Mucosa of rectum (tissue), 2 donors: ENCODE measurements around the gene HDAC9.

Experiments used
- H3K27ac ChIP-seq, 2 donors: one replicate each; pipeline ENCODE4 v1.7.0; 2013; ENCODE audit warnings: inconsistent platforms in 2 of 2, low read depth in 2 of 2, low read length in 2 of 2
- H3K27me3 ChIP-seq, 2 donors: one replicate each; pipeline ENCODE4 v1.7.0; 2013; ENCODE audit warnings: low read length in 2 of 2; ENCODE audit not compliant: control insufficient read depth in 2 of 2, insufficient read depth in 2 of 2
- H3K36me3 ChIP-seq, 2 donors: one replicate each; pipeline ENCODE4 v1.7.0; 2013; ENCODE audit warnings: low read length in 2 of 2; ENCODE audit not compliant: control insufficient read depth in 2 of 2, insufficient read depth in 2 of 2
- H3K4me1 ChIP-seq, 2 donors: one replicate each; pipeline ENCODE4 v1.7.0; 2013; ENCODE audit warnings: low read length in 2 of 2, mild to moderate bottlenecking in 1 of 2; ENCODE audit not compliant: control insufficient read depth in 2 of 2, insufficient read depth in 2 of 2
- H3K4me3 ChIP-seq, 2 donors: one replicate each; pipeline ENCODE4 v1.7.0; 2013; ENCODE audit warnings: low read length in 2 of 2
- H3K9ac ChIP-seq, 2 donors: one replicate each; pipeline ENCODE4 v1.7.0; 2013; ENCODE audit warnings: low read length in 2 of 2, low read depth in 1 of 2, mild to moderate bottlenecking in 1 of 2
- H3K9me3 ChIP-seq, 2 donors: one replicate each; pipeline ENCODE4 v1.7.0; 2013; ENCODE audit warnings: low read length in 2 of 2; ENCODE audit not compliant: control insufficient read depth in 2 of 2
- donor health status: healthy.
- donor health status: Normal muscosa, but diverticular disease.

HDAC9 gene

GRCh38 chr7:18894155-18894554, 398.6 kb downstream of the HDAC9 start:
- Histone ChIP-seq H3K9me3 (no peaks in the 10 kb centered on the region), H3K4me1 (no peaks in the 10 kb centered on the region), H3K27me3 (no peaks in the 10 kb centered on the region), H3K27ac (no peak overlapping the region), H3K36me3 (no peaks in the 10 kb centered on the region), H3K4me3 (no peak overlapping the region), H3K9ac (no peak overlapping the region)

GRCh38 chr7:18895456-18895855, 399.9 kb downstream of the HDAC9 start:
- Histone ChIP-seq H3K4me3 (no peak overlapping the region), H3K27ac (no peak overlapping the region), H3K9ac (no peak overlapping the region), H3K27me3 (no peaks in the 10 kb centered on the region), H3K36me3 (no peaks in the 10 kb centered on the region), H3K9me3 (no peaks in the 10 kb centered on the region), H3K4me1 (no peaks in the 10 kb centered on the region)

GRCh38 chr7:18896343-18896975, 400.9 kb downstream of the HDAC9 start:
- no peak overlapping the region for H3K9ac ChIP-seq
- no peaks in the 10 kb centered on the region for H3K4me1 ChIP-seq
- H3K9me3 ChIP-seq, result no peaks in the 10 kb centered on the region
- H3K4me3 ChIP-seq, result no peak overlapping the region
- H3K36me3 ChIP-seq, result no peaks in the 10 kb centered on the region
- no peak overlapping the region for H3K27ac ChIP-seq
- H3K27me3 ChIP-seq, result no peaks in the 10 kb centered on the region

- H3K27me3 ChIP-seq, result no peaks in the 10 kb centered on the region
- no peaks in the 10 kb centered on the region for H3K4me1 ChIP-seq
- H3K9ac ChIP-seq, result no peak overlapping the region
- H3K36me3 ChIP-seq, result no peaks in the 10 kb centered on the region
- H3K27ac ChIP-seq, result no peak overlapping the region
- H3K9me3 ChIP-seq, result no peaks in the 10 kb centered on the region
- no peak overlapping the region for H3K4me3 ChIP-seq
Observed at GRCh38 chr7:18900236-18900635, 404.7 kb downstream of the HDAC9 start.

GRCh38 chr7:18900803-18901202, 405.3 kb downstream of the HDAC9 start:
- Histone ChIP-seq H3K36me3 (no peaks in the 10 kb centered on the region), H3K27ac (no peak overlapping the region), H3K4me1 (no peaks in the 10 kb centered on the region), H3K4me3 (no peak overlapping the region), H3K27me3 (no peaks in the 10 kb centered on the region), H3K9ac (no peak overlapping the region), H3K9me3 (no peaks in the 10 kb centered on the region)

GRCh38 chr7:18901351-18901750, 405.8 kb downstream of the HDAC9 start:
- H3K27me3 ChIP-seq, result no peaks in the 10 kb centered on the region
- H3K4me3 ChIP-seq, result no peak overlapping the region
- H3K27ac ChIP-seq, result no peak overlapping the region
- no peaks in the 10 kb centered on the region for H3K9me3 ChIP-seq
- no peak overlapping the region for H3K9ac ChIP-seq
- no peaks in the 10 kb centered on the region for H3K4me1 ChIP-seq
- no peaks in the 10 kb centered on the region for H3K36me3 ChIP-seq

- H3K4me3 ChIP-seq, result no peak overlapping the region
- H3K27me3 ChIP-seq, result no peaks in the 10 kb centered on the region
- no peaks in the 10 kb centered on the region for H3K36me3 ChIP-seq
- H3K4me1 ChIP-seq, result no peaks in the 10 kb centered on the region
- no peak overlapping the region for H3K9ac ChIP-seq
- H3K9me3 ChIP-seq, result no peaks in the 10 kb centered on the region
- H3K27ac ChIP-seq, result no peak overlapping the region
Observed at GRCh38 chr7:18901982-18902421, 406.5 kb downstream of the HDAC9 start.

- Histone ChIP-seq H3K36me3 (no peaks in the 10 kb centered on the region), H3K4me3 (no peak overlapping the region), H3K9me3 (no peaks in the 10 kb centered on the region), H3K27ac (no peak overlapping the region), H3K4me1 (no peaks in the 10 kb centered on the region), H3K27me3 (no peaks in the 10 kb centered on the region), H3K9ac (no peak overlapping the region)
Observed at GRCh38 chr7:18902892-18903291, 407.3 kb downstream of the HDAC9 start.

GRCh38 chr7:18903695-18904094, 408.1 kb downstream of the HDAC9 start:
- Histone ChIP-seq H3K4me3 (no peak overlapping the region), H3K9me3 (no peaks in the 10 kb centered on the region), H3K9ac (no peak overlapping the region), H3K36me3 (no peaks in the 10 kb centered on the region), H3K4me1 (no peaks in the 10 kb centered on the region), H3K27me3 (no peaks in the 10 kb centered on the region), H3K27ac (no peak overlapping the region)

- Histone ChIP-seq H3K27me3 (no peaks in the 10 kb centered on the region), H3K9me3 (no peaks in the 10 kb centered on the region), H3K36me3 (no peaks in the 10 kb centered on the region), H3K4me3 (no peak overlapping the region), H3K9ac (no peak overlapping the region), H3K4me1 (no peaks in the 10 kb centered on the region), H3K27ac (no peak overlapping the region)
Observed at GRCh38 chr7:18905316-18905943, 409.9 kb downstream of the HDAC9 start.
